Endodermal cell (in vitro differentiated cells): Measurements from ENCODE around the gene FAM50A. TPM values are rescaled to one million over a fixed set of nuclear protein-coding genes. Genes with fewer than 3 reads are reported as not detected.

Experiments
- DNase-seq: peaks from one replicate; pipeline ENCODE4 v3.0.0-alpha.2; 2017
- H3K27ac ChIP-seq: 2 replicates; pipeline ENCODE4 v1.5.1; 2013; ENCODE audit warnings: mild to moderate bottlenecking, low read depth, low read length, moderate library complexity
- H3K27me3 ChIP-seq: 2 replicates; pipeline ENCODE4 v1.6.1; 2013; ENCODE audit warnings: mild to moderate bottlenecking, low read length, moderate library complexity; ENCODE audit not compliant: insufficient read depth, control insufficient read depth, poor library complexity, severe bottlenecking
- H3K36me3 ChIP-seq: 2 replicates; pipeline ENCODE4 v1.7.0; 2013; ENCODE audit warnings: mild to moderate bottlenecking, low read length, moderate library complexity; ENCODE audit not compliant: control insufficient read depth, insufficient read depth
- H3K4me1 ChIP-seq: one replicate; pipeline ENCODE4 v1.7.0; 2013; ENCODE audit warnings: low read length; ENCODE audit not compliant: control insufficient read depth, insufficient read depth
- H3K4me3 ChIP-seq: 2 replicates; pipeline ENCODE4 v1.5.1; 2013; ENCODE audit warnings: mild to moderate bottlenecking, low read length, moderate library complexity
- H3K9ac ChIP-seq: 2 replicates; pipeline ENCODE4 v1.6.1; 2013; ENCODE audit warnings: mild to moderate bottlenecking, low read length, moderate library complexity; ENCODE audit not compliant: poor library complexity, severe bottlenecking; ENCODE audit errors: extremely low read depth
- H3K9me3 ChIP-seq: 2 replicates; pipeline ENCODE4 v1.6.1; 2013; ENCODE audit warnings: mild to moderate bottlenecking, low read length, moderate library complexity; ENCODE audit not compliant: control insufficient read depth
- H3K27ac Mint-ChIP-seq: 2 replicates; pipeline ENCODE4 v1.8.0; 2020; ENCODE audit warnings: mixed read lengths
- H3K27me3 Mint-ChIP-seq: 2 replicates; pipeline ENCODE4 v1.8.0; 2021; ENCODE audit warnings: mild to moderate bottlenecking, mixed read lengths; ENCODE audit not compliant: insufficient read depth
- H3K36me3 Mint-ChIP-seq: 2 replicates; pipeline ENCODE4 v1.8.0; 2020; ENCODE audit warnings: low read depth, mixed read lengths
- H3K4me1 Mint-ChIP-seq: 2 replicates; pipeline ENCODE4 v1.8.0; 2020; ENCODE audit warnings: mixed read lengths
- H3K4me3 Mint-ChIP-seq: 2 replicates; pipeline ENCODE4 v1.8.0; 2020; ENCODE audit warnings: mild to moderate bottlenecking, moderate library complexity, mixed read lengths
- H3K9me3 Mint-ChIP-seq: 2 replicates; pipeline ENCODE4 v1.8.0; 2020; ENCODE audit warnings: mild to moderate bottlenecking, mixed read lengths
- CTCF ChIP-seq: fragments of 200-600 bp; sonication (generic); conservative IDR thresholded peaks from 2 replicates; pipeline ENCODE4 v1.5.0; 2021; ENCODE audit warnings: antibody characterized with exemption, mild to moderate bottlenecking
- WGBS, 2 experiments: methylation state at CpG; one replicate each; pipeline versions ENCODE4 v1.1.5 to v1.1.7; 2013; ENCODE audit warnings: missing lambda C conversion rate in 2 of 2, mixed read lengths in 1 of 2; ENCODE audit not compliant: insufficient coverage in 1 of 2, insufficient read length in 1 of 2; 5-methylcytosine and 5-hydroxymethylcytosine counted together
- total RNA-seq, 2 donors: library from RNA; stranded (reverse); fragmentation: NEBNext Ultra II Directional in 1 of 2; extraction: Animal tissue kit (Norgen Biotek cat#: 25700) in 1 of 2; gene quantifications; 2 replicates in 1 of 2; 3 replicates in 1 of 2; pipeline ENCODE4 v1.2.1, GENCODE V29; 2021

FAM50A gene
- total RNA-seq, 2 donors from 2014 or later: 91.0 to 102 TPM

GRCh38 chrX:154403858-154404257, 40.1 kb upstream of the FAM50A start:
- H3K27me3 Mint-ChIP-seq: peaks cover 1% of the 10 kb centered on the region
- H3K4me3 Mint-ChIP-seq: no peak overlapping the region
- Histone ChIP-seq H3K9ac (no peak overlapping the region), H3K36me3 (peaks cover 20% of the 10 kb centered on the region), H3K4me3 (no peak overlapping the region), H3K27ac (no peak overlapping the region), H3K9me3 (no peaks in the 10 kb centered on the region), H3K4me1 (no peaks in the 10 kb centered on the region), H3K27me3 (no peaks in the 10 kb centered on the region)
- peaks cover 71% of the 10 kb centered on the region for H3K9me3 Mint-ChIP-seq
- peaks cover 21% of the 10 kb centered on the region for H3K36me3 Mint-ChIP-seq
- no peak overlapping the region for H3K27ac Mint-ChIP-seq
- 100% methylated on average over 4 of the region's 4 CpGs; no CpG with 5 or more reads in 1 of the 2 experiments for WGBS, 2 experiments
- TF ChIP-seq CTCF: no peak
- DNase-seq: no peak
- peaks cover 5% of the 10 kb centered on the region for H3K4me1 Mint-ChIP-seq

- H3K27ac ChIP-seq: no peak overlapping the region
These were observed 39.2 kb upstream of the FAM50A start for GRCh38 chrX:154404625-154405192.

GRCh38 chrX:154408659-154409221, 35.2 kb upstream of the FAM50A start:
- peak overlapping the region; percentile 39 for H3K4me3 Mint-ChIP-seq
- H3K27me3 Mint-ChIP-seq: peaks cover 1% of the 10 kb centered on the region
- H3K4me3 ChIP-seq: peak overlapping the region; percentile 76
- H3K27ac Mint-ChIP-seq: peak overlapping the region; percentile 52
- H3K4me1 ChIP-seq: no peaks in the 10 kb centered on the region
- no peaks in the 10 kb centered on the region for H3K9me3 ChIP-seq
- 53 to 100% methylated on average over 1 to 10 of the region's 10 CpGs for WGBS, 2 experiments
- H3K9ac ChIP-seq: no peak overlapping the region
- H3K27ac ChIP-seq: no peak overlapping the region
- peaks cover 5% of the 10 kb centered on the region for H3K4me1 Mint-ChIP-seq
- no peaks in the 10 kb centered on the region for H3K27me3 ChIP-seq
- H3K36me3 ChIP-seq: no peaks in the 10 kb centered on the region
- TF ChIP-seq CTCF: no peak
- DNase-seq: no peak
- H3K36me3 Mint-ChIP-seq: no peaks in the 10 kb centered on the region
- H3K9me3 Mint-ChIP-seq: peaks cover 55% of the 10 kb centered on the region

More at GRCh38 chrX:154404625-154405192, 39.2 kb upstream of the FAM50A start:
- Mint-ChIP-seq H3K27ac (no peak overlapping the region), H3K4me1 (peaks cover 4% of the 10 kb centered on the region), H3K36me3 (peaks cover 12% of the 10 kb centered on the region), H3K4me3 (no peak overlapping the region), H3K27me3 (peaks cover 1% of the 10 kb centered on the region), H3K9me3 (peaks cover 67% of the 10 kb centered on the region)
- Histone ChIP-seq H3K9me3 (no peaks in the 10 kb centered on the region), H3K4me3 (no peak overlapping the region), H3K4me1 (no peaks in the 10 kb centered on the region), H3K36me3 (peaks cover 11% of the 10 kb centered on the region), H3K9ac (no peak overlapping the region), H3K27me3 (no peaks in the 10 kb centered on the region)
- no peak for TF ChIP-seq CTCF
- DNase-seq: peak; percentile 29
- 95 to 100% methylated on average over 3 to 16 of the region's 16 CpGs for WGBS, 2 experiments
